H1 (cell line): ENCODE measurements around the gene COG7. TPM values are rescaled to one million over a fixed set of nuclear protein-coding genes. Genes with fewer than 3 reads are reported as not detected.

ENCODE experiments used
- CTCF ChIA-PET: fragments of 300-600 bp; sonication (Branson Sonifier 250); formaldehyde crosslinking; loops from one replicate; lab custom pipeline; 2021; ENCODE audit not compliant: partially characterized antibody; lab: Charles Lee
- POLR2A ChIA-PET: fragments of 300-600 bp; sonication (Branson Sonifier 250); formaldehyde crosslinking; loops from one replicate; lab custom pipeline; 2021; ENCODE audit warnings: inconsistent platforms; ENCODE audit not compliant: partially characterized antibody; lab: Charles Lee
- DNase-seq, 2 experiments: peaks; one replicate each; pipeline versions ENCODE4 v3.0.0 to v3.0.0-alpha.2; 2010 to 2022; ENCODE audit warnings: low spot score in 2 of 2, low read depth in 1 of 2, mixed read lengths in 1 of 2
- FAIRE-seq: peaks from 2 replicates; lab custom pipeline; 2011; peaks lifted over from hg19 to GRCh38; lab: Jason Lieb, UNC
- H2AFZ ChIP-seq: 2 replicates; pipeline ENCODE4 v1.8.1; 2012; ENCODE audit warnings: low read length, inconsistent platforms
- H2AK5ac ChIP-seq: 2 replicates; pipeline ENCODE4 v1.6.1; 2013; ENCODE audit warnings: low read depth, low read length
- H2BK120ac ChIP-seq: replicated peaks from 2 replicates; pipeline ENCODE3; 2013; ENCODE audit warnings: low read depth, low read length, inconsistent platforms
- H2BK12ac ChIP-seq: 2 replicates; pipeline ENCODE4 v1.6.1; 2013; ENCODE audit warnings: low read depth, low read length
- H2BK15ac ChIP-seq: 2 replicates; pipeline ENCODE4 v1.6.1; 2013; ENCODE audit warnings: low read length
- H2BK20ac ChIP-seq: 2 replicates; pipeline ENCODE4 v1.6.1; 2013; ENCODE audit warnings: low read length
- H2BK5ac ChIP-seq: 2 replicates; pipeline ENCODE4 v1.6.1; 2013; ENCODE audit warnings: low read depth, low read length
- H3K14ac ChIP-seq: 2 replicates; pipeline ENCODE4 v1.6.1; 2013; ENCODE audit warnings: inconsistent platforms; ENCODE audit not compliant: insufficient read length
- H3K18ac ChIP-seq: 2 replicates; pipeline ENCODE4 v1.6.1; 2013; ENCODE audit warnings: low read length; ENCODE audit errors: extremely low read depth
- H3K23ac ChIP-seq: 2 replicates; pipeline ENCODE4 v1.6.1; 2013; ENCODE audit warnings: inconsistent platforms; ENCODE audit not compliant: insufficient read length
- H3K23me2 ChIP-seq: 2 replicates; pipeline ENCODE4 v1.6.1; 2013; ENCODE audit warnings: low read depth, low read length
- H3K27ac ChIP-seq: 2 replicates; pipeline ENCODE4 v1.6.1; 2011; ENCODE audit warnings: low read depth, low read length, inconsistent platforms
- H3K27me3 ChIP-seq, 4 experiments: replicated peaks in 1 of 4; 1 replicate in 1 of 4; 2 replicates in 3 of 4; pipeline versions ENCODE4 v1.6.1 to v1.8.1; 2011 to 2013; ENCODE audit warnings: low read length in 3 of 4, mild to moderate bottlenecking in 3 of 4, inconsistent platforms in 2 of 4, mixed read lengths in 2 of 4, moderate library complexity in 1 of 4; ENCODE audit not compliant: control insufficient read depth in 3 of 4, insufficient read depth in 3 of 4; ENCODE audit errors: extremely low read depth in 1 of 4
- H3K36me3 ChIP-seq, 4 experiments: 2 replicates each; pipeline versions ENCODE4 v1.6.1 to v1.8.1; 2011 to 2013; ENCODE audit warnings: mild to moderate bottlenecking in 4 of 4, low read length in 3 of 4, moderate library complexity in 2 of 4, control low read depth in 1 of 4, inconsistent platforms in 1 of 4; ENCODE audit not compliant: insufficient read depth in 4 of 4, control insufficient read depth in 2 of 4
- H3K4ac ChIP-seq: replicated peaks from 2 replicates; pipeline ENCODE3; 2013; ENCODE audit warnings: low read length, low read depth, mixed read lengths, inconsistent platforms; ENCODE audit not compliant: insufficient read length
- H3K4me1 ChIP-seq, 4 experiments: replicated peaks in 1 of 4; 1 replicate in 1 of 4; 2 replicates in 3 of 4; pipeline versions ENCODE4 v1.6.1 to v1.8.1; 2011 to 2013; ENCODE audit warnings: low read length in 3 of 4, inconsistent platforms in 2 of 4, mixed read lengths in 1 of 4; ENCODE audit not compliant: insufficient read depth in 4 of 4, control insufficient read depth in 3 of 4
- H3K4me2 ChIP-seq, 2 experiments: 2 replicates each; pipeline versions ENCODE4 v1.6.1 to v1.8.1; 2011 to 2013; ENCODE audit warnings: low read depth in 2 of 2, low read length in 2 of 2, control low read depth in 1 of 2, inconsistent platforms in 1 of 2, mild to moderate bottlenecking in 1 of 2; ENCODE audit not compliant: insufficient read depth in 1 of 2
- H3K4me3 ChIP-seq, 4 experiments: fragments of 200-600, 300-600 bp in 1 of 4; sonication (generic), shearing (Covaris generic), sonication (Bioruptor Twin) in 1 of 4; 2 replicates each; pipeline versions ENCODE4 v1.5.1 to v1.8.1; 2011 to 2016; ENCODE audit warnings: low read length in 4 of 4, low read depth in 3 of 4, control low read depth in 2 of 4, inconsistent platforms in 2 of 4, mild to moderate bottlenecking in 2 of 4, mixed read lengths in 1 of 4, moderate library complexity in 1 of 4; ENCODE audit not compliant: insufficient read depth in 2 of 4; ENCODE audit errors: extremely low read depth in 1 of 4
- H3K56ac ChIP-seq: replicated peaks from 2 replicates; pipeline ENCODE3; 2013; ENCODE audit warnings: low read depth, mild to moderate bottlenecking, mixed read lengths, low read length, inconsistent platforms; ENCODE audit not compliant: insufficient read length
- H3K79me1 ChIP-seq: 2 replicates; pipeline ENCODE4 v1.6.1; 2013; ENCODE audit warnings: low read depth, low read length, control low read depth
- H3K79me2 ChIP-seq, 2 experiments: 2 replicates each; pipeline versions ENCODE4 v1.6.1 to v1.8.1; 2012 to 2013; ENCODE audit warnings: low read length in 2 of 2, mild to moderate bottlenecking in 2 of 2, inconsistent platforms in 1 of 2; ENCODE audit not compliant: insufficient read depth in 2 of 2, control insufficient read depth in 1 of 2
- H3K9ac ChIP-seq, 4 experiments: replicated peaks in 1 of 4; 1 replicate in 1 of 4; 2 replicates in 3 of 4; pipeline versions ENCODE4 v1.6.1 to v1.8.1; 2011 to 2013; ENCODE audit warnings: low read depth in 3 of 4, low read length in 3 of 4, control low read depth in 2 of 4, mild to moderate bottlenecking in 2 of 4, moderate library complexity in 2 of 4, inconsistent platforms in 1 of 4; ENCODE audit errors: extremely low read depth in 1 of 4
- H3K9me3 ChIP-seq, 2 experiments: 2 replicates each; pipeline versions ENCODE4 v1.6.1 to v1.8.1; 2012 to 2013; ENCODE audit warnings: mild to moderate bottlenecking in 2 of 2, moderate library complexity in 2 of 2, control low read depth in 1 of 2, inconsistent platforms in 1 of 2, low read depth in 1 of 2, low read length in 1 of 2, mixed read lengths in 1 of 2; ENCODE audit not compliant: insufficient read depth in 2 of 2
- H4K20me1 ChIP-seq, 2 experiments: replicated peaks in 1 of 2; 2 replicates each; pipeline versions ENCODE3 to v1.8.1; 2011 to 2013; ENCODE audit warnings: inconsistent platforms in 2 of 2, low read length in 2 of 2, mild to moderate bottlenecking in 1 of 2; ENCODE audit not compliant: insufficient read depth in 2 of 2, control insufficient read depth in 1 of 2
- H4K5ac ChIP-seq: 2 replicates; pipeline ENCODE4 v1.6.1; 2013; ENCODE audit warnings: low read length, low read depth, mixed read lengths, inconsistent platforms; ENCODE audit not compliant: insufficient read length
- H4K8ac ChIP-seq: 2 replicates; pipeline ENCODE4 v1.8.0; 2013; ENCODE audit warnings: mild to moderate bottlenecking, moderate library complexity, low read length, inconsistent platforms; ENCODE audit not compliant: insufficient read depth; ENCODE audit errors: extremely low read depth
- H4K91ac ChIP-seq: replicated peaks from 2 replicates; pipeline ENCODE3; 2013; ENCODE audit warnings: low read length, mixed read lengths, inconsistent platforms; ENCODE audit not compliant: insufficient read length
- SP2 ChIP-seq: IDR thresholded peaks from 2 replicates; pipeline ENCODE4 v1.6.1; 2012; ENCODE audit warnings: mild to moderate bottlenecking, low read length, inconsistent platforms
- WGBS, 2 experiments: shearing (Covaris generic) in 1 of 2; methylation state at CpG; one replicate each; pipeline versions ENCODE4 v1.1.6 to v1.1.7; 2013 to 2015; ENCODE audit warnings: low lambda C conversion rate in 2 of 2, mixed read lengths in 2 of 2, inconsistent platforms in 1 of 2, low coverage in 1 of 2, missing lambda C conversion rate in 1 of 2; ENCODE audit not compliant: insufficient replicate concordance in 2 of 2, insufficient coverage in 1 of 2, insufficient read length in 1 of 2; ENCODE audit errors: extremely low coverage in 1 of 2, missing lambda C conversion rate in 1 of 2; 5-methylcytosine and 5-hydroxymethylcytosine counted together
- polyA plus RNA-seq, 7 experiments: library from polyadenylated mRNA; depleted of rRNA in 3 of 7; stranded (reverse) in 5 of 7; unstranded in 2 of 7; fragments of >200 nt in 5 of 7; fragments of 200-250 nt in 2 of 7; gene quantifications; 1 replicate in 5 of 7; 2 replicates in 1 of 7; 4 replicates in 1 of 7; pipeline versions ENCODE4 v1.2.1 to v1.2.3, GENCODE V29; 2011 to 2013; ENCODE audit warnings: missing spikeins in 2 of 7, mixed read lengths in 2 of 7
- total RNA-seq: library from RNA; stranded (reverse); fragmentation: NEBNext Ultra II Directional; extraction: Animal tissue kit (Norgen Biotek cat#: 25700); gene quantifications from 2 replicates; pipeline ENCODE4 v1.2.1, GENCODE V29; 2021

Gene COG7
- total and polyA plus RNA-seq, 2 of the 8 experiments (the other 6 are each of a cell fraction or from before 2014, with no cell fraction given) = 17.2 to 40.4 TPM

DNA sequence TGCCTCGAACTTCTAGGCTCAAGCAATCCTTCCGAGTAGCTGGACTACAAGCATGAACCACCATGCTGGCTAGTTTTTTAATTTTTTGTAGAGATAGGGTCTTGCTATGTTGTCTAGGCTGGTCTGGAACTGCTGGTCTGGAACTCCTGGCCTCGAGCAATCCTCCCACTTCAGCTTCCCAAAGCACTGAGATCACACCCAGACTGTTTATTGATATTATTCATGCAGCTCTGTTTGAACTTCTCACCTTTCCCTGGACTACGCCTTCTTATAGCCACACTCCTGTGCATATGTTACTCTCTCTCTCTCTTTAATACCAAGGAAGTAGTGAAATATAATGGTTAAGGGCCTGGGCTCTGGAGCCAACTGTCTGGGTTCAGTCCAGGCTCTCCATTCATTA, 4.6 kb downstream of the COG7 start:
- no peak overlapping the region for H3K4me2 ChIP-seq
- no peak overlapping the region for H4K5ac ChIP-seq
- 87% methylated on average over 4 of the region's 4 CpGs; no CpG with 5 or more reads in 1 of the 2 experiments for WGBS, 2 experiments
- H4K8ac ChIP-seq = no peak overlapping the region
- ChIA-PET CTCF (interaction anchor here (1.0 to 4.7 kb wide), 3 partner anchors 11 to 267 kb away, joined by 3 to 38 read pairs (median 3); no protein-coding TSS in a partner anchor), POLR2A (interaction anchor here (1.3 kb wide), 1 partner anchor 12 kb away, joined by 6 read pairs; no protein-coding TSS in a partner anchor)
- no peak overlapping the region for H3K4ac ChIP-seq
- H2BK5ac ChIP-seq = no peak overlapping the region
- peaks cover 0 to 4% of the 10 kb centered on the region in 2 experiments for H4K20me1 ChIP-seq
- peaks cover 0 to 2% (median 1%) of the 10 kb centered on the region in 4 experiments; a peak in 2 of 7 replicates for H3K4me1 ChIP-seq
- 0 out of 4 replicates have a peak, but pooled peaks cover 0 to 3% of the 10 kb centered on the region in 2 experiments for H3K79me2 ChIP-seq
- H2AFZ ChIP-seq = no peak overlapping the region
- no peaks in the 10 kb centered on the region for H3K27me3 ChIP-seq
- H3K56ac ChIP-seq = no peak overlapping the region
- peaks cover 3 to 11% (median 7%) of the 10 kb centered on the region in 4 experiments; a peak in 5 of 8 replicates for H3K36me3 ChIP-seq
- H2BK120ac ChIP-seq = no peak overlapping the region
- H2AK5ac ChIP-seq = no peak overlapping the region
- 0 out of 2 replicates have a peak, but pooled peaks cover 2% of the 10 kb centered on the region for H3K79me1 ChIP-seq
- TF ChIP-seq SP2 = no peak
- H2BK20ac ChIP-seq = no peak overlapping the region
- H3K27ac ChIP-seq = no peak overlapping the region
- no peak overlapping the region for H3K4me3 ChIP-seq
- H4K91ac ChIP-seq = no peak overlapping the region
- FAIRE-seq = no peak
- no peak for DNase-seq
- no peak overlapping the region for H3K23ac ChIP-seq
- no peak overlapping the region for H2BK12ac ChIP-seq
- H2BK15ac ChIP-seq = no peak overlapping the region
- H3K18ac ChIP-seq = no peak overlapping the region
- peaks cover 2% of the 10 kb centered on the region; the same call in 1 of the 2 replicates for H3K23me2 ChIP-seq
- H3K9me3 ChIP-seq = no peaks in the 10 kb centered on the region
- no peak overlapping the region for H3K14ac ChIP-seq
- no peak overlapping the region for H3K9ac ChIP-seq
